Measurements from ENCODE around the gene URB1.

DNA sequence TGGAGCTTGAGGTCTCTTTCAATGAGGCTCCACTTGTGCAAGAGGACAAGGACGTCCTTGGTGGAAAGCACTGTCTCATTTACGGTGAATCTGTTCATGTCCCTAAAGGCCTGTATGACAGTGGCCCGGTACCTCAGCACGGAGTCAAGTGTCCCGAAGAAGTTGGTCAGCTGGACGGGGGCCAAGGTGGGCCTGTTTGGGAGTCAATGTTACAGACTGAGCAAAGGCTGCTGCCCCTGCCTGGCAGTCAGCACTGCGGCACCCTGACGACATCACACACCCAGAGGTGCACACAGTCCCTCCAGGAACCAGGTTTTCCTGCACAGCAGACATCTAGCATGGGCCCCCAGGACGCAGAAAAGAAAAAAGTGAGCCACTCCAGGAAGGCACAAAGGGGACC lies 75.1 kb downstream of the URB1 start:
- TF ChIP-seq, protein P1, sequence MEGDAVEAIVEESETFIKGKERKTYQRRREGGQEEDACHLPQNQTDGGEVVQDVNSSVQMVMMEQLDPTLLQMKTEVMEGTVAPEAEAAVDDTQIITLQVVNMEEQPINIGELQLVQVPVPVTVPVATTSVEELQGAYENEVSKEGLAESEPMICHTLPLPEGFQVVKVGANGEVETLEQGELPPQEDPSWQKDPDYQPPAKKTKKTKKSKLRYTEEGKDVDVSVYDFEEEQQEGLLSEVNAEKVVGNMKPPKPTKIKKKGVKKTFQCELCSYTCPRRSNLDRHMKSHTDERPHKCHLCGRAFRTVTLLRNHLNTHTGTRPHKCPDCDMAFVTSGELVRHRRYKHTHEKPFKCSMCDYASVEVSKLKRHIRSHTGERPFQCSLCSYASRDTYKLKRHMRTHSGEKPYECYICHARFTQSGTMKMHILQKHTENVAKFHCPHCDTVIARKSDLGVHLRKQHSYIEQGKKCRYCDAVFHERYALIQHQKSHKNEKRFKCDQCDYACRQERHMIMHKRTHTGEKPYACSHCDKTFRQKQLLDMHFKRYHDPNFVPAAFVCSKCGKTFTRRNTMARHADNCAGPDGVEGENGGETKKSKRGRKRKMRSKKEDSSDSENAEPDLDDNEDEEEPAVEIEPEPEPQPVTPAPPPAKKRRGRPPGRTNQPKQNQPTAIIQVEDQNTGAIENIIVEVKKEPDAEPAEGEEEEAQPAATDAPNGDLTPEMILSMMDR (IDR thresholded peaks at IDR 0.05), result no peak
- TF ChIP-seq POLR2A (IDR thresholded peaks at IDR 0.05), result no peak

Data from heart left ventricle (tissue), 13 donors.